Upper lobe of right lung (tissue), 1 donor: ENCODE results near the gene SLC6A1. TPM values are rescaled to one million over a fixed set of nuclear protein-coding genes. Genes with fewer than 3 reads are reported as not detected.

Experiments
- ATAC-seq: fragments of 200-7000 bp; cut with Tn5 transposase; one replicate; pipeline ENCODE4 v1.9.1; 2020; ENCODE audit warnings: mild to moderate bottlenecking, moderate library complexity
- DNase-seq: peaks from one replicate; pipeline ENCODE4 v3.0.0-alpha.2; 2020
- H3K27ac ChIP-seq: fragments of 200-600 bp; one replicate; pipeline ENCODE4 v1.8.0; 2022
- H3K27me3 ChIP-seq: fragments of 200-600 bp; one replicate; pipeline ENCODE4 v1.8.0; 2022; ENCODE audit warnings: mild to moderate bottlenecking
- H3K36me3 ChIP-seq: fragments of 200-600 bp; one replicate; pipeline ENCODE4 v1.8.0; 2022
- H3K4me1 ChIP-seq: fragments of 200-600 bp; one replicate; pipeline ENCODE4 v1.8.0; 2022
- H3K4me3 ChIP-seq: fragments of 200-600 bp; one replicate; pipeline ENCODE4 v1.8.0; 2022; ENCODE audit warnings: mild to moderate bottlenecking
- H3K9me3 ChIP-seq: fragments of 200-600 bp; one replicate; pipeline ENCODE4 v1.8.0; 2022
- CTCF ChIP-seq: fragments of 200-600 bp; IDR thresholded peaks from one replicate; pipeline ENCODE4 v1.8.0; 2022; ENCODE audit warnings: antibody characterized with exemption
- intact Hi-C: fragments of 100-400 bp; cut with DNase I; formaldehyde crosslinking; loops from one replicate; pipeline ENCODE4 v1.11.0; 2022
- total RNA-seq: library from RNA; stranded (reverse); fragmentation: NEBNext Ultra II Directional; extraction: Animal tissue kit (Norgen Biotek cat#: 25700); gene quantifications from one replicate; pipeline ENCODE4 v1.2.1, GENCODE V29; 2021
- donor health status: DM: no; HTN: yes; CAD: no; lungs with severe emphysema.

The SLC6A1 gene
- total RNA-seq, 1 donor from 2014 or later: 0.84 TPM

GRCh38 chr3:10949197-10949596, 43.4 kb upstream of the SLC6A1 start:
- DNase-seq (no peak), ATAC-seq (no peak)
- no peak overlapping the region for H3K4me3 ChIP-seq
- no peak for TF ChIP-seq CTCF
- intact Hi-C loops: loop anchor here (2.0 to 10.0 kb wide), 2 partner anchors 106 to 386 kb away; no protein-coding TSS in a partner anchor
- H3K27ac ChIP-seq: no peak overlapping the region
- H3K4me1 ChIP-seq: no peaks in the 10 kb centered on the region
- no peaks in the 10 kb centered on the region for H3K27me3 ChIP-seq
- H3K9me3 ChIP-seq: no peaks in the 10 kb centered on the region
- H3K36me3 ChIP-seq: no peaks in the 10 kb centered on the region

- TF ChIP-seq CTCF: peak; percentile 60
- Histone ChIP-seq H3K4me3 (no peak overlapping the region), H3K27me3 (no peaks in the 10 kb centered on the region), H3K9me3 (no peaks in the 10 kb centered on the region), H3K36me3 (no peaks in the 10 kb centered on the region), H3K4me1 (no peaks in the 10 kb centered on the region), H3K27ac (no peak overlapping the region)
- ATAC-seq (peak; percentile 65), DNase-seq (no peak)
- intact Hi-C loops: no loop called here
Observed at GRCh38 chr3:10950476-10951294, 41.9 kb upstream of the SLC6A1 start.

- DNase-seq: no peak
- no peaks in the 10 kb centered on the region for H3K9me3 ChIP-seq
- no peaks in the 10 kb centered on the region for H3K27me3 ChIP-seq
- H3K27ac ChIP-seq: no peak overlapping the region
- no peak overlapping the region for H3K4me3 ChIP-seq
- ATAC-seq: no peak
- no peaks in the 10 kb centered on the region for H3K36me3 ChIP-seq
- no peak for TF ChIP-seq CTCF
- intact Hi-C loops: no loop called here
- peaks cover 3% of the 10 kb centered on the region for H3K4me1 ChIP-seq
Observed at GRCh38 chr3:10951295-10951926, 41.1 kb upstream of the SLC6A1 start.

GRCh38 chr3:10952525-10952924, 40.0 kb upstream of the SLC6A1 start:
- H3K27ac ChIP-seq: no peak overlapping the region
- DNase-seq: no peak
- no peaks in the 10 kb centered on the region for H3K27me3 ChIP-seq
- H3K4me1 ChIP-seq: peaks cover 15% of the 10 kb centered on the region
- no peaks in the 10 kb centered on the region for H3K9me3 ChIP-seq
- no peak overlapping the region for H3K4me3 ChIP-seq
- H3K36me3 ChIP-seq: no peaks in the 10 kb centered on the region
- ATAC-seq: no peak
- no peak for TF ChIP-seq CTCF
- intact Hi-C loops: no loop called here

- Histone ChIP-seq H3K4me3 (no peak overlapping the region), H3K27ac (no peak overlapping the region), H3K36me3 (no peaks in the 10 kb centered on the region), H3K27me3 (no peaks in the 10 kb centered on the region), H3K9me3 (no peaks in the 10 kb centered on the region), H3K4me1 (peaks cover 28% of the 10 kb centered on the region)
- intact Hi-C loops: no loop called here
- no peak for ATAC-seq
- no peak for DNase-seq
- no peak for TF ChIP-seq CTCF
Observed at GRCh38 chr3:10954740-10955139, 37.8 kb upstream of the SLC6A1 start.
